Measurements from ENCODE around the gene AVPR2.

AVPR2 gene

DNA sequence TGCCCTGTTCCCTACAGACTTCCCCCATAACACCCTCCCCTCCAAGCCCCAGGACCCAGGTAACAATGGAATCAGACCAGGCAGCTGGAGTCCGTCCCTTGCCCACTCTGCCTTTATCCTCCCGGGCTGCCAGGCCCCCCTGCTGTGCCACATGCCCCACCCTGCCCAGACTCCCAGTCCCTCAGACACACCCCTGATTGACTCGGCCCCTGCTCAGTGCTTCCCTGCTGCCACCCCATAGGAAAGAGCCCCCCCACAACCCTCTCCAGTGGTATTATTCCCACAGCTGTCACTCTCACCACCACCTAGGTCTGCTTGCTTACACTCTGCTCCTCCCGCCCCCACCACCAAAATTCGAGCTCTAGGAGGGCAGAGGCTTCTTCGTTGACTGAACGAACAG, 35.1 kb downstream of the AVPR2 start:
- peaks cover 0 to 7% of the 10 kb centered on the region in 2 donors for H3K27me3 ChIP-seq (ENCODE audit: control insufficient read depth in 2 of 2, insufficient read depth in 2 of 2, low read length in 2 of 2)
- H3K27ac ChIP-seq (ENCODE audit: low read depth in 2 of 2, low read length in 2 of 2), result no peak overlapping the region
- peaks cover 5% of the 10 kb centered on the region in 2 donors for H3K4me1 ChIP-seq (ENCODE audit: control insufficient read depth in 2 of 2, insufficient read depth in 2 of 2, low read length in 2 of 2)
- H3K9ac ChIP-seq (ENCODE audit: low read depth in 1 of 2, low read length in 2 of 2), result no peak overlapping the region
- H3K9me3 ChIP-seq (ENCODE audit: control insufficient read depth in 2 of 2, low read length in 2 of 2), result no peaks in the 10 kb centered on the region
- H3K36me3 ChIP-seq (ENCODE audit: control insufficient read depth in 2 of 2, insufficient read depth in 2 of 2, low read length in 2 of 2), result no peaks in the 10 kb centered on the region
- no peak overlapping the region for H3K4me3 ChIP-seq (ENCODE audit: low read length in 2 of 2)

GRCh38 chrX:153941336-153942252, 37.1 kb downstream of the AVPR2 start:
- H3K9ac ChIP-seq (ENCODE audit: low read depth in 1 of 2, low read length in 2 of 2), result no peak overlapping the region

DNA sequence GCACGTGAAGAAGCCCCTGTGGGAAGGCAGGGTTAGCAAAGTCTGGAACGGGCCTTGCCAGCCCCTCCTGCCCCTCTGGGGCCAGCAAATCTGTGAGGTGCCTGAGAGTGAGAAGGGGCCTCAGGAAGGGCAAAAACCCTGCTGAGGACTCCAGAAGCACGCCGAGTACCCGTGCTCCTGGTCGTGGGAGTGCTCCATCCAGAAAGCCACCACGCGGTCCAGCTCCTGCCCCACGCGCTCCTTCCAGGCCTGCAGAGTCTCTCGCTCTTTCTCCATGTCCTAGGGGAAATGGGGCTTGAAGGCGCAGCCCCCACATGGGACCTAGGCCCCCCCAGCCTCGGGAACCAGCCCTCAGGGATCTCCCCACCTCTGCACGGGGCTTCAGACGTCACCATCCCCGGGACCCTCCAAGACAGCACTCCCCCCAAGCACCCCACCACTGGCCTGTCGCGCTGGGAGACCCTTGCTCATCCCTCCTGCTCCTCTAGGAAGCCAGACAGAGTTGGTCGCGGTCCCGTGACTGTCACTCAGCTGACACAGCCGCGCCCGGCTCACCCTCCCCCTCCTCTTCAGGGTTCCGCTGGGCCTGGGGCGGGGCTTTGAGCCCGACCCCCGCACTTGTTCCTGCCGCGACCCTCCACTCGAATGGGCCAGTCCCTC, 39.8 kb downstream of the AVPR2 start, which contains the start of gene RENBP:
Gene RENBP (minus strand): TSS at position 504 of the 660 bp plus-strand sequence. CDS start 33 bp downstream, at position 471.
- Histone ChIP-seq H3K4me3 (ENCODE audit: low read length in 2 of 2) (peak within 1 kb of the TSS; percentile 51 to 54), H3K4me1 (ENCODE audit: control insufficient read depth in 2 of 2, insufficient read depth in 2 of 2, low read length in 2 of 2) (peaks cover 3 to 5% of the 10 kb centered on the region in 2 donors), H3K36me3 (ENCODE audit: control insufficient read depth in 2 of 2, insufficient read depth in 2 of 2, low read length in 2 of 2) (peaks cover 0 to 1% of the 10 kb centered on the region in 2 donors), H3K27me3 (ENCODE audit: control insufficient read depth in 2 of 2, insufficient read depth in 2 of 2, low read length in 2 of 2) (peaks cover 0 to 7% of the 10 kb centered on the region in 2 donors), H3K27ac (ENCODE audit: low read depth in 2 of 2, low read length in 2 of 2) (peak within 1 kb of the TSS in 1 of 2 donors; percentile 52), H3K9ac (ENCODE audit: low read depth in 1 of 2, low read length in 2 of 2) (peak within 1 kb of the TSS; percentile 16 to 47), H3K9me3 (ENCODE audit: control insufficient read depth in 2 of 2, low read length in 2 of 2) (no peaks in the 10 kb centered on the region)

More at GRCh38 chrX:153941336-153942252, 37.1 kb downstream of the AVPR2 start:
- Histone ChIP-seq H3K27ac (ENCODE audit: low read depth in 2 of 2, low read length in 2 of 2) (no peak overlapping the region), H3K4me3 (ENCODE audit: low read length in 2 of 2) (no peak overlapping the region), H3K4me1 (ENCODE audit: control insufficient read depth in 2 of 2, insufficient read depth in 2 of 2, low read length in 2 of 2) (peaks cover 2 to 3% of the 10 kb centered on the region in 2 donors), H3K36me3 (ENCODE audit: control insufficient read depth in 2 of 2, insufficient read depth in 2 of 2, low read length in 2 of 2) (no peaks in the 10 kb centered on the region), H3K9me3 (ENCODE audit: control insufficient read depth in 2 of 2, low read length in 2 of 2) (no peaks in the 10 kb centered on the region), H3K27me3 (ENCODE audit: control insufficient read depth in 2 of 2, insufficient read depth in 2 of 2, low read length in 2 of 2) (peaks cover 0 to 7% of the 10 kb centered on the region in 2 donors)

- peaks cover 3 to 5% of the 10 kb centered on the region in 2 donors for H3K4me1 ChIP-seq (ENCODE audit: control insufficient read depth in 2 of 2, insufficient read depth in 2 of 2, low read length in 2 of 2)
- peak overlapping the region in 1 of 2 donors; percentile 42 for H3K4me3 ChIP-seq (ENCODE audit: low read length in 2 of 2)
- H3K27ac ChIP-seq (ENCODE audit: low read depth in 2 of 2, low read length in 2 of 2), result no peak overlapping the region
- no peak overlapping the region for H3K9ac ChIP-seq (ENCODE audit: low read depth in 1 of 2, low read length in 2 of 2)
- H3K36me3 ChIP-seq (ENCODE audit: control insufficient read depth in 2 of 2, insufficient read depth in 2 of 2, low read length in 2 of 2), result peaks cover 0 to 6% of the 10 kb centered on the region in 2 donors
- H3K9me3 ChIP-seq (ENCODE audit: control insufficient read depth in 2 of 2, low read length in 2 of 2), result no peaks in the 10 kb centered on the region
- H3K27me3 ChIP-seq (ENCODE audit: control insufficient read depth in 2 of 2, insufficient read depth in 2 of 2, low read length in 2 of 2), result peaks cover 0 to 7% of the 10 kb centered on the region in 2 donors
Observed at GRCh38 chrX:153944800-153945150, 40.3 kb downstream of the AVPR2 start.

DNA sequence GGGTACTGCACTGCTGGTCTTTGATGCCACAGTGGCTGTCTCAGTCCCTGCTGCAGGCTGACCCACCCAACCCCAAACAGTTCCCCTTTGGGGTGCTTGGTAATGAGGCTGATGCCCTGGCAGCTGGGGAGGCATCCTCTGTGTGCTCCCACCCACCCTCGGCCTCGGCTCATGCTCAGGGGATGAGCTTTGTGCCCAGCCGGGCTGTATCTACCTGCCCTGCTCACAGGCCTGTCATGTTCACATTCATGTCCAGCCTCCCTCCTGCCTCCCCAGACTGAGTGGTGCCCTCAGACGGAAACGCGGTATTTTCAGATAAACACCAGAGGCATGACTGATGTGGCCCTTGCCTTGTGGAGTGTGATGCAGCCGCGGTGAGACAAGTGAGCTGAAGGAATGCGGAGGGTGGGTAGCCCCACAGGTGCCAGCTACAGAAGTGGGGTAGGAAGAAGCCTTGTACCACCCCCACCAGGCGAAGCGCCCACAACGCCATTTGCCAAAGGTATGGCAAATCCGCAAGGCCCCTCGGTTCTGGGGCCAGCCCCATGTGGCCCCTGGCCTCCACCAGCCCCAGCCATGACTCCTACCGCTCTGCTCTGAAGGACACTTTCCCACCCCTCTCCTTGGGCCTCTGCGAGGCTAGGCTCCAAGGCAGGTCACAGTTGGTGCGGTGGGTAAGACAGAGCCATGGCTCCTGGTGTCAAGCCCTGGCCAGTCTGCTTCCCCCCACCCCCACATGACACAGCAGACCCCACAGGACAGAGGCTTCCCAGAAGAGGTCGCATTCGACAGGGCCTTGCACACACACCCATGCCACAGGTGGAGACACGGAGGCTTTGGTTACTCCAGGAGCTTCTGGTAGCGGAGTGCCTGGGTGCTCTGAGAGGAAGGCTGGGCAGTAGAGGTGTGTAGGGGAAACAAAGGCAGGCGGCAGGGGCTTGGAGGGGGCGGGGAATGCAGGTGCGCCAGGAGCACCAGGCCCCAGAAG, 41.8 kb downstream of the AVPR2 start:
- Histone ChIP-seq H3K27me3 (ENCODE audit: control insufficient read depth in 2 of 2, insufficient read depth in 2 of 2, low read length in 2 of 2) (peaks cover 0 to 2% of the 10 kb centered on the region in 2 donors), H3K4me3 (ENCODE audit: low read length in 2 of 2) (no peak overlapping the region), H3K36me3 (ENCODE audit: control insufficient read depth in 2 of 2, insufficient read depth in 2 of 2, low read length in 2 of 2) (peaks cover 3 to 19% of the 10 kb centered on the region in 2 donors), H3K9ac (ENCODE audit: low read depth in 1 of 2, low read length in 2 of 2) (no peak overlapping the region), H3K4me1 (ENCODE audit: control insufficient read depth in 2 of 2, insufficient read depth in 2 of 2, low read length in 2 of 2) (peaks cover 3 to 5% of the 10 kb centered on the region in 2 donors), H3K9me3 (ENCODE audit: control insufficient read depth in 2 of 2, low read length in 2 of 2) (no peaks in the 10 kb centered on the region), H3K27ac (ENCODE audit: low read depth in 2 of 2, low read length in 2 of 2) (no peak overlapping the region)

DNA sequence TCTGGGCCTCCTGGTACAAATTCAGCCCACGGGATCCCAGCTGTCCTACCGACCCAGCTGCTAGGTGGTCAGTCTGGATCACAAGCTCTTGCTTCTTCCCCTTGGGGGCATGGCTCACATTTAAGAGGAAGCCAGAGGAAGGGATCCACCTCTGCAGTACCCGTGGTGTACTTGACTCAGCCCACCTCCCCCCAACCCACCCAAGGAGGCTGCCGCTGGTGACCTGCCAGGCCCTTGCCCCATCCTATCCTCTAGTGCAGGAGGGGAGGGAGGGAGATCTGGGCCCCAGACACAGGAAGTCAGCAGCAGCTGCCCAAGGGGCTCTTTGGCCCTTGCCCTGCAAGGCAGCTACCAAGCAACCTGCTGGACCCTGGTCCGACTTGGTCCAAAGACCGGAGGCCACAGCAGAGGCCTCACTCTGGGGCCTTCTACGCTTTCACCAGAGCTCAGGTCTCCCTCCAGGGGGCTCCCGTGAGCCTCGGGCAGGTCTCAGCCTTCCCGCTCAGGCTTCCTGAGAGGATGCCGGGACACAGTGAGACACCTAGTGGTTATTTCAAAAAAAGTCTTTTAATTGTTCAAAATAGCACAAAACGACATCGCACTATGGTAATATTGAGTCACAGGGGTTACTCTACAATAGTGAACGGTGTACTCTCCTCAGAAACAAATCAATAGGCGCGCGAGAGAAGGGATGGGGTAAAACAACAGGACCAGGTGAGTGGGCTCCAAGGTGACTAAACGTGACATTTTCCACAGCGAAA, 42.7 kb downstream of the AVPR2 start:
- H3K4me1 ChIP-seq (ENCODE audit: control insufficient read depth in 2 of 2, insufficient read depth in 2 of 2, low read length in 2 of 2), result peaks cover 3 to 5% of the 10 kb centered on the region in 2 donors
- peaks cover 10 to 28% of the 10 kb centered on the region in 2 donors for H3K36me3 ChIP-seq (ENCODE audit: control insufficient read depth in 2 of 2, insufficient read depth in 2 of 2, low read length in 2 of 2)
- no peak overlapping the region for H3K9ac ChIP-seq (ENCODE audit: low read depth in 1 of 2, low read length in 2 of 2)
- H3K27ac ChIP-seq (ENCODE audit: low read depth in 2 of 2, low read length in 2 of 2), result peak overlapping the region in 1 of 2 donors; percentile 9
- peaks cover 0 to 2% of the 10 kb centered on the region in 2 donors for H3K27me3 ChIP-seq (ENCODE audit: control insufficient read depth in 2 of 2, insufficient read depth in 2 of 2, low read length in 2 of 2)
- no peaks in the 10 kb centered on the region for H3K9me3 ChIP-seq (ENCODE audit: control insufficient read depth in 2 of 2, low read length in 2 of 2)
- H3K4me3 ChIP-seq (ENCODE audit: low read length in 2 of 2), result no peak overlapping the region

- no peaks in the 10 kb centered on the region for H3K9me3 ChIP-seq (ENCODE audit: control insufficient read depth in 2 of 2, low read length in 2 of 2)
- peaks cover 0 to 2% of the 10 kb centered on the region in 2 donors for H3K27me3 ChIP-seq (ENCODE audit: control insufficient read depth in 2 of 2, insufficient read depth in 2 of 2, low read length in 2 of 2)
- peaks cover 3 to 5% of the 10 kb centered on the region in 2 donors for H3K4me1 ChIP-seq (ENCODE audit: control insufficient read depth in 2 of 2, insufficient read depth in 2 of 2, low read length in 2 of 2)
- peaks cover 11 to 31% of the 10 kb centered on the region in 2 donors for H3K36me3 ChIP-seq (ENCODE audit: control insufficient read depth in 2 of 2, insufficient read depth in 2 of 2, low read length in 2 of 2)
- no peak overlapping the region for H3K4me3 ChIP-seq (ENCODE audit: low read length in 2 of 2)
- H3K9ac ChIP-seq (ENCODE audit: low read depth in 1 of 2, low read length in 2 of 2), result no peak overlapping the region
- H3K27ac ChIP-seq (ENCODE audit: low read depth in 2 of 2, low read length in 2 of 2), result peak overlapping the region in 1 of 2 donors; percentile 9
Observed at GRCh38 chrX:153948002-153948466, 43.6 kb downstream of the AVPR2 start.

DNA sequence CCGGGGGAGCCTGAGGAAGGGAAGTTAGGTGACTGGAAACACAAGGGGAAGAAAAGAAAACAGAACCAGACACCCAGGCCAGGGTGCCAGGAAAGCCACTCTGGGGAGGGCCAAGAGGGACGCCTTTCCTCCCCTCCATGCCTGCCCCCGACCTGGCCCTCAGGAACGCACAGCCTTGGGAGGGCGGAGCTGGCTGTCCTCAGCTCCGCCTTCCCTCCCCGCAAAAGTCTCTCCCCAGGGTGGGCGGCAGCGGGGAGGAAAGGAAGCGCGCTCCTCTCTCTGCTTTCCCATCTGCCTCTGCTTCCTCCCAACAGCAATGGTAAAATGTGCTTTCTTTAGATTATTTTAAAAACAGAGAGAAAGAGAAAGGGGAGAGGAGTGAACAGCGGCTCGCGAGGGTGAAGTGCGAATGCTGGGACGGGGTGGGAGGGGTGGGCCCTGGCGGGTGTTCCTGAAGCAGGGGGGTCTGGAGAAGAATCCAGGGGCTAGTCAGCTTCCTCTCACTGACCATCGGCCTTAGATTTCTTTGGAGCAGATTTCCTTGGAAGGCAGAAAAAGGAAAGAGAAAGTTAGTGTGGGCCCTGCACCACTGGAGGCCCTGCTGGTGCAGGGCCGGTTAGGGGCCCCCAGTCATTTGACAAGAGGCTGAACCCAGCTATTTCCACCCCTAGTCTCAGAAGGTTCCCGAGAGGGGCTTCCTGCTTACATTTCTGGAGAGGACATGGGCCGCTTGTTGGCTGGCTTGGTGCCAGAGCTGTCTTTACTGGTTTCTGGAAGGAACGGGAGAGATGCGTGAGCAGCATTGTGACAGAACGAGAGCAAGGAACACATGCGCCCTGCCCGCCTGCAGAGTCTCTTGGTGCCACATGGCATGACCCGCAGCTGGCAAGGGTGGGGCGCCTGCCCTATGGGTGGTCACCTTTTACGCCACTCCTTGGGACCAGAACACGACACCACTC, 44.7 kb downstream of the AVPR2 start:
- H3K27me3 ChIP-seq (ENCODE audit: control insufficient read depth in 2 of 2, insufficient read depth in 2 of 2, low read length in 2 of 2), result peaks cover 0 to under 1% of the 10 kb centered on the region in 2 donors
- peaks cover 13 to 36% of the 10 kb centered on the region in 2 donors for H3K36me3 ChIP-seq (ENCODE audit: control insufficient read depth in 2 of 2, insufficient read depth in 2 of 2, low read length in 2 of 2)
- H3K9ac ChIP-seq (ENCODE audit: low read depth in 1 of 2, low read length in 2 of 2), result no peak overlapping the region
- H3K4me3 ChIP-seq (ENCODE audit: low read length in 2 of 2), result no peak overlapping the region
- H3K4me1 ChIP-seq (ENCODE audit: control insufficient read depth in 2 of 2, insufficient read depth in 2 of 2, low read length in 2 of 2), result peaks cover 0 to 5% of the 10 kb centered on the region in 2 donors
- H3K9me3 ChIP-seq (ENCODE audit: control insufficient read depth in 2 of 2, low read length in 2 of 2), result no peaks in the 10 kb centered on the region
- no peak overlapping the region for H3K27ac ChIP-seq (ENCODE audit: low read depth in 2 of 2, low read length in 2 of 2)

Measured in mucosa of rectum (tissue), 2 donors.